K562 treated with DMSO at 1 percent for 12 hours (cell line): ENCODE results near the gene CR2. TPM values are rescaled to one million over a fixed set of nuclear protein-coding genes. Genes with fewer than 3 reads are reported as not detected.

Source experiments
- total RNA-seq: library from RNA; unstranded; fragments of 300-600 nt; gene quantifications from 2 replicates; pipeline ENCODE4 v1.2.3, GENCODE V29; 2022; ENCODE audit not compliant: insufficient read depth

CR2 gene
- not detected in 2 replicates for total RNA-seq

GRCh38 chr1:207454046-207454964 lies at the start of gene CR2:
CR2 (plus strand) TSS chr1:207454328; CDS start chr1:207454419, 91 bp downstream.

GRCh38 chr1:207495801-207496792 lies 42.0 kb downstream of the CR2 start, which contains the start of gene CR1:
CR1 (plus strand) TSS chr1:207496157; CDS start chr1:207496268, 111 bp downstream.

Other genes with a start within 250 kb of the CR2 start
- gene CD55, start 132.7 kb upstream of the CR2 start, total RNA-seq: 37.8 and 72.1 TPM in 2 replicates
- not detected in 2 replicates for gene CR1, start 41.8 kb downstream of the CR2 start, total RNA-seq
- gene CR1L, start 190.8 kb downstream of the CR2 start, total RNA-seq: 9.1 and 21.8 TPM in 2 replicates